SK-N-SH treated with all-trans-retinoic acid at 6 μM for 48 hours (cell line): ENCODE results near the gene KLF3.

Experiments
- ATAC-seq: fragments of 200-7000 bp; cut with Tn5 transposase; 3 replicates; pipeline ENCODE4 v1.9.1; 2020; ENCODE audit warnings: mild to moderate bottlenecking, moderate library complexity
- ARNTL ChIP-seq: fragments of 450-650 bp; formaldehyde crosslinking; IDR thresholded peaks from 2 replicates; pipeline ENCODE4 v1.5.0; 2020; ENCODE audit warnings: low read depth, mild to moderate bottlenecking, moderate library complexity, borderline replicate concordance
- BACH2 ChIP-seq: fragments of 250-450 bp; sonication (Bioruptor Pico); IDR thresholded peaks from 2 replicates; pipeline ENCODE4 v1.9.0; 2021; ENCODE audit warnings: mild to moderate bottlenecking, borderline replicate concordance
- CSDC2 ChIP-seq: fragments of 250-450 bp; sonication (Bioruptor Pico); IDR thresholded peaks from 2 replicates; pipeline ENCODE4 v1.5.0; 2020; ENCODE audit warnings: mild to moderate bottlenecking, moderate library complexity
- ESRRG ChIP-seq: fragments of 250-450 bp; sonication (Bioruptor Pico); IDR thresholded peaks from 2 replicates; pipeline ENCODE4 v1.6.1; 2021; ENCODE audit warnings: mild to moderate bottlenecking
- GLIS3 ChIP-seq: fragments of 250-450 bp; sonication (Bioruptor Pico); IDR thresholded peaks from 2 replicates; pipeline ENCODE4 v1.5.0; 2020; ENCODE audit warnings: mild to moderate bottlenecking, moderate library complexity
- ISL1 ChIP-seq: fragments of 250-450 bp; sonication (Bioruptor Pico); IDR thresholded peaks from 2 replicates; pipeline ENCODE4 v2.1.2; 2022; ENCODE audit warnings: mild to moderate bottlenecking, moderate library complexity
- OSR1 ChIP-seq: fragments of 250-450 bp; sonication (Bioruptor Pico); IDR thresholded peaks from 2 replicates; pipeline ENCODE4 v1.8.0; 2022; ENCODE audit warnings: moderate library complexity, mild to moderate bottlenecking, inconsistent platforms
- PPARA ChIP-seq: fragments of 250-450 bp; sonication (Bioruptor Pico); IDR thresholded peaks from 2 replicates; pipeline ENCODE4 v1.5.0; 2020; ENCODE audit warnings: mild to moderate bottlenecking, borderline replicate concordance
- RARB ChIP-seq: fragments of 250-450 bp; sonication (Bioruptor Pico); IDR thresholded peaks from 2 replicates; pipeline ENCODE4 v1.8.0; 2021; ENCODE audit warnings: mild to moderate bottlenecking, moderate library complexity
- SNAI2 ChIP-seq: fragments of 250-450 bp; sonication (Bioruptor Pico); IDR thresholded peaks from 2 replicates; pipeline ENCODE4 v1.5.0; 2020; ENCODE audit warnings: mild to moderate bottlenecking, moderate library complexity
- TCF4 ChIP-seq: fragments of 250-450 bp; sonication (Bioruptor Pico); IDR thresholded peaks from 2 replicates; pipeline ENCODE4 v1.8.0; 2021; ENCODE audit warnings: mild to moderate bottlenecking, moderate library complexity, borderline replicate concordance
- TOX ChIP-seq: fragments of 250-450 bp; sonication (Bioruptor Pico); IDR thresholded peaks from 2 replicates; pipeline ENCODE4 v1.8.0; 2021; ENCODE audit warnings: mild to moderate bottlenecking, moderate library complexity, borderline replicate concordance
- TSHZ2 ChIP-seq: fragments of 250-450 bp; sonication (Bioruptor Pico); IDR thresholded peaks from 2 replicates; pipeline ENCODE4 v1.5.0; 2020; ENCODE audit warnings: mild to moderate bottlenecking, moderate library complexity
- ZC3H10 ChIP-seq: fragments of 250-450 bp; sonication (Bioruptor Pico); IDR thresholded peaks from 2 replicates; pipeline ENCODE4 v1.5.1; 2021; ENCODE audit warnings: mild to moderate bottlenecking, moderate library complexity
- ZFP3 ChIP-seq: fragments of 250-450 bp; sonication (Bioruptor Pico); IDR thresholded peaks from 2 replicates; pipeline ENCODE4 v1.5.0; 2020; ENCODE audit warnings: mild to moderate bottlenecking, moderate library complexity
- ZFP30 ChIP-seq: fragments of 450-650 bp; formaldehyde crosslinking; IDR thresholded peaks from 2 replicates; pipeline ENCODE4 v1.5.0; 2022; ENCODE audit warnings: mild to moderate bottlenecking, moderate library complexity
- ZNF565 ChIP-seq: fragments of 450-650 bp; formaldehyde crosslinking; conservative IDR thresholded peaks from 2 replicates; pipeline ENCODE4 v1.5.0; 2020; ENCODE audit warnings: low read depth, mild to moderate bottlenecking, moderate library complexity
- ZNF70 ChIP-seq: fragments of 450-650 bp; formaldehyde crosslinking; IDR thresholded peaks from 2 replicates; pipeline ENCODE4 v1.5.0; 2020; ENCODE audit warnings: mild to moderate bottlenecking, moderate library complexity
- TF ChIP-seq, protein P1 (sequence below): fragments of 250-450 bp; sonication (Bioruptor Pico); IDR thresholded peaks from 2 replicates; pipeline ENCODE4 v1.8.0; 2021; ENCODE audit warnings: low read depth, mild to moderate bottlenecking, moderate library complexity, borderline replicate concordance
- TF ChIP-seq, protein P2 (sequence below): fragments of 250-450 bp; sonication (Bioruptor Pico); IDR thresholded peaks from 2 replicates; pipeline ENCODE4 v1.5.1; 2021; ENCODE audit warnings: mild to moderate bottlenecking, moderate library complexity
- TF ChIP-seq, protein P3 (sequence below): fragments of 250-450 bp; sonication (Bioruptor Pico); IDR thresholded peaks from 2 replicates; pipeline ENCODE4 v1.8.0; 2020; ENCODE audit warnings: mild to moderate bottlenecking, moderate library complexity, borderline replicate concordance

The KLF3 gene

DNA sequence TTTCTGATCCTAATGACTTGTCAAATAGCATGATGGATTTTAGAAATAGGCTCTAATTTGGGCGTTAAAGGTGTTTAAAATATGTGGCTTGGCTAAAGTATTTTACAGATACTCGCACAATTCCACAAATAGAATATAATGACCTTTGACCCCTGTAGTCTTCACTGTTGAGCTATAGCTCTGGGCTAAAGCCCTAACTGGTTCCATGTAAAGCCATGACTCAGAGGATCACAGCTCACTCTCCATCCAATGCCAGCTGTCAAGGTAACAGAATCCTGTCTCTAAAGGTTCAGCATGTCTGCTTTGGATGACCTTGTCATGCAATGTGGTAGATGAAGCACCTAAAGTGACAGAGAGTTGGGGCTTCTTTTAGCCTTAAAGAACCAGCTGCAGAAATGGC lies 76.3 kb downstream of the KLF3 start:
- no peak for ATAC-seq

GRCh38 chr4:38743866-38744265 lies 79.9 kb downstream of the KLF3 start:
- TF ChIP-seq, protein P1, sequence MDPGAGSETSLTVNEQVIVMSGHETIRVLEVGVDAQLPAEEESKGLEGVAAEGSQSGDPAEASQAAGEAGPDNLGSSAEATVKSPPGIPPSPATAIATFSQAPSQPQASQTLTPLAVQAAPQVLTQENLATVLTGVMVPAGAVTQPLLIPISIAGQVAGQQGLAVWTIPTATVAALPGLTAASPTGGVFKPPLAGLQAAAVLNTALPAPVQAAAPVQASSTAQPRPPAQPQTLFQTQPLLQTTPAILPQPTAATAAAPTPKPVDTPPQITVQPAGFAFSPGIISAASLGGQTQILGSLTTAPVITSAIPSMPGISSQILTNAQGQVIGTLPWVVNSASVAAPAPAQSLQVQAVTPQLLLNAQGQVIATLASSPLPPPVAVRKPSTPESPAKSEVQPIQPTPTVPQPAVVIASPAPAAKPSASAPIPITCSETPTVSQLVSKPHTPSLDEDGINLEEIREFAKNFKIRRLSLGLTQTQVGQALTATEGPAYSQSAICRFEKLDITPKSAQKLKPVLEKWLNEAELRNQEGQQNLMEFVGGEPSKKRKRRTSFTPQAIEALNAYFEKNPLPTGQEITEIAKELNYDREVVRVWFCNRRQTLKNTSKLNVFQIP (CRISPR knock-in tag) = no peak
- TF ChIP-seq RARB (CRISPR knock-in tag) = no peak
- no peak for ATAC-seq

More for the DNA sequence above, 76.3 kb downstream of the KLF3 start:
- TF ChIP-seq ZFP3 (CRISPR knock-in tag) (no peak), ISL1 (CRISPR knock-in tag) (no peak), TOX (no peak), ZFP30 (CRISPR knock-in tag) (no peak), RARB (CRISPR knock-in tag) (no peak), PPARA (CRISPR knock-in tag) (no peak), OSR1 (CRISPR knock-in tag) (no peak), TCF4 (CRISPR knock-in tag) (no peak), GLIS3 (CRISPR knock-in tag) (no peak), ARNTL (CRISPR knock-in tag) (no peak)
- TF ChIP-seq, protein P2, sequence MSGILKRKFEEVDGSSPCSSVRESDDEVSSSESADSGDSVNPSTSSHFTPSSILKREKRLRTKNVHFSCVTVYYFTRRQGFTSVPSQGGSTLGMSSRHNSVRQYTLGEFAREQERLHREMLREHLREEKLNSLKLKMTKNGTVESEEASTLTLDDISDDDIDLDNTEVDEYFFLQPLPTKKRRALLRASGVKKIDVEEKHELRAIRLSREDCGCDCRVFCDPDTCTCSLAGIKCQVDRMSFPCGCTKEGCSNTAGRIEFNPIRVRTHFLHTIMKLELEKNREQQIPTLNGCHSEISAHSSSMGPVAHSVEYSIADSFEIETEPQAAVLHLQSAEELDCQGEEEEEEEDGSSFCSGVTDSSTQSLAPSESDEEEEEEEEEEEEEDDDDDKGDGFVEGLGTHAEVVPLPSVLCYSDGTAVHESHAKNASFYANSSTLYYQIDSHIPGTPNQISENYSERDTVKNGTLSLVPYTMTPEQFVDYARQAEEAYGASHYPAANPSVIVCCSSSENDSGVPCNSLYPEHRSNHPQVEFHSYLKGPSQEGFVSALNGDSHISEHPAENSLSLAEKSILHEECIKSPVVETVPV (CRISPR knock-in tag) = no peak

DNA sequence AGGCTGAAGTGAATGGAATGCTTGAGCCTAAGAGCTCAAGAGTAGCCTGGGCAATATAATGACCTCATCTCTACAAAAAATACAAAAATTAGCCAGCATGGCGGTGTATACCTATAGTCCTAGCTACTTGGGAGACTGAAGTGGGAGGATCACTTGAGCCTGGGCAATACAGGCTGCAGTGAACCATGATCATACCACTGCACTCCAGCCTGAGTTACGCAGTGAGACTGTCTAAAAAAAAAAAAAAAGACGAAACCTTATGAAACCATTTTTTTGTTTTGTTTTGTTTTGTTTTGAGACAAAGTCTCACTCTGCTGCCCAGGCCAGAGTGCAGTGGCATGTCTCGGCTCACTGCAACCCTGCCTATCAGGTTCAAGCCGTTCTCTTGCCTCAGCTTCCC lies 81.9 kb downstream of the KLF3 start:
- no peak for ATAC-seq
- TF ChIP-seq CSDC2 (CRISPR knock-in tag) (no peak), ZFP30 (CRISPR knock-in tag) (no peak), ZC3H10 (CRISPR knock-in tag) (no peak), TCF4 (CRISPR knock-in tag) (no peak), TOX (no peak), ARNTL (CRISPR knock-in tag) (no peak), PPARA (CRISPR knock-in tag) (no peak), TSHZ2 (CRISPR knock-in tag) (no peak)

DNA sequence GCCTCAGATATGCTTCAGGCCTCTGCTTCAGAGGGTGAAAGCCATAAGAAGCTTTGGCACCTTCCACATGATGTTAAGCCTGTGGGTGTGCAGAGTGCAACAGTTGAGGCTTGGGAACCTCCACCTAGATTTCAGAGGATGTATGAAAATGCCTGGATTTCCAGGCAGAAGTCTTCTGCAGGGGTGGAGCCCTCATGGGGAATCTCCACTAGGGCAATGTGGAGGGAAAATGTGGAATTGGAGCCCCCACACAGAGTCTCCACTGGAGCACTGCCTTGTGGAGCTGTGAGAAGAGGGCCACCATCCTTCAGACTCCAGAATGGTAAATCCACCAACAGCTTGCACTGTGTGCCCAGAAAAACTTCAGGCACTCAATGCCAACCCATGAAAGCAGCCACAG lies 83.6 kb downstream of the KLF3 start:
- no peak for ATAC-seq
- TF ChIP-seq ESRRG (CRISPR knock-in tag) (no peak), CSDC2 (CRISPR knock-in tag) (no peak), TOX (no peak), SNAI2 (no peak), BACH2 (CRISPR knock-in tag) (no peak), RARB (CRISPR knock-in tag) (no peak), GLIS3 (CRISPR knock-in tag) (no peak), ARNTL (CRISPR knock-in tag) (no peak), TCF4 (CRISPR knock-in tag) (no peak), ZNF565 (no peak), OSR1 (CRISPR knock-in tag) (no peak), TSHZ2 (CRISPR knock-in tag) (no peak), ZFP3 (CRISPR knock-in tag) (no peak), ZFP30 (CRISPR knock-in tag) (no peak), ZNF70 (CRISPR knock-in tag) (no peak), PPARA (CRISPR knock-in tag) (no peak), ISL1 (CRISPR knock-in tag) (no peak)
- TF ChIP-seq, protein P3, sequence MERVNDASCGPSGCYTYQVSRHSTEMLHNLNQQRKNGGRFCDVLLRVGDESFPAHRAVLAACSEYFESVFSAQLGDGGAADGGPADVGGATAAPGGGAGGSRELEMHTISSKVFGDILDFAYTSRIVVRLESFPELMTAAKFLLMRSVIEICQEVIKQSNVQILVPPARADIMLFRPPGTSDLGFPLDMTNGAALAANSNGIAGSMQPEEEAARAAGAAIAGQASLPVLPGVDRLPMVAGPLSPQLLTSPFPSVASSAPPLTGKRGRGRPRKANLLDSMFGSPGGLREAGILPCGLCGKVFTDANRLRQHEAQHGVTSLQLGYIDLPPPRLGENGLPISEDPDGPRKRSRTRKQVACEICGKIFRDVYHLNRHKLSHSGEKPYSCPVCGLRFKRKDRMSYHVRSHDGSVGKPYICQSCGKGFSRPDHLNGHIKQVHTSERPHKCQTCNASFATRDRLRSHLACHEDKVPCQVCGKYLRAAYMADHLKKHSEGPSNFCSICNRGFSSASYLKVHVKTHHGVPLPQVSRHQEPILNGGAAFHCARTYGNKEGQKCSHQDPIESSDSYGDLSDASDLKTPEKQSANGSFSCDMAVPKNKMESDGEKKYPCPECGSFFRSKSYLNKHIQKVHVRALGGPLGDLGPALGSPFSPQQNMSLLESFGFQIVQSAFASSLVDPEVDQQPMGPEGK = no peak
- TF ChIP-seq, protein P2 (CRISPR knock-in tag) = no peak
- TF ChIP-seq, all 23 proteins: peak for 0
